GM10248 (cell line): ENCODE data around the gene FLT3.

ENCODE experiments used
- CTCF ChIA-PET: fragments of 300-600 bp; sonication (Branson Sonifier 250); formaldehyde crosslinking; extraction: SDS; loops from one replicate; lab custom pipeline; 2021; ENCODE audit warnings: antibody characterized with exemption; lab: Yijun Ruan, JAX
- POLR2A ChIA-PET: fragments of 350-650 bp; sonication (Branson Sonifier 250); formaldehyde crosslinking; extraction: SDS; loops from one replicate; lab custom pipeline; 2020; ENCODE audit warnings: antibody characterized with exemption; lab: Yijun Ruan, JAX
- DNase-seq: peaks from one replicate; pipeline ENCODE4 v3.0.0; 2012; ENCODE audit errors: extremely low spot score
- CTCF ChIP-seq: IDR thresholded peaks from 2 replicates; pipeline ENCODE4 v1.5.1; 2012; ENCODE audit warnings: mild to moderate bottlenecking, low read depth; ENCODE audit errors: extremely low read depth, missing control alignments, control extremely low read depth

FLT3 gene

GRCh38 chr13:27955014-27955591 is 145.3 kb downstream of the FLT3 start:
- ChIA-PET CTCF (interaction anchor here (0.9 to 7.9 kb wide), 27 partner anchors 9 to 1007 kb away, joined by 3 to 92 read pairs (median 7); partner anchors contain the start of genes PDX1 and URAD), POLR2A (no interaction called here)
- DNase-seq, result no peak
- no peak for TF ChIP-seq CTCF

GRCh38 chr13:27954406-27954851 is 145.9 kb downstream of the FLT3 start:
- POLR2A ChIA-PET, result interaction anchor here (0.6 kb wide), 1 partner anchor 502 kb away, joined by 3 read pairs; no protein-coding TSS in a partner anchor
- TF ChIP-seq CTCF, result no peak
- CTCF ChIA-PET, result interaction anchor here (0.8 to 5.1 kb wide), 43 partner anchors 9 to 1006 kb away, joined by 3 to 92 read pairs (median 5); partner anchors contain the start of genes CDX2, PDX1 and URAD
- DNase-seq, result peak; percentile 41

GRCh38 chr13:27953676-27954405 is 146.5 kb downstream of the FLT3 start:
- TF ChIP-seq CTCF, result peak; percentile 97
- ChIA-PET CTCF (interaction anchor here (0.8 to 5.1 kb wide), 50 partner anchors 8 to 1006 kb away, joined by 3 to 92 read pairs (median 5); partner anchors contain the start of genes CDX2, PDX1 and URAD), POLR2A (interaction anchor here (0.6 kb wide), 2 partner anchors 124 to 502 kb away, joined by 3 read pairs; no protein-coding TSS in a partner anchor)
- DNase-seq, result peak; percentile 89
